ENCODE data around the gene ANTXR1.

The ANTXR1 gene

GRCh38 chr2:69082430-69082997, 69.5 kb downstream of the ANTXR1 start:
- ATAC-seq, result peak; percentile 78
- TF ChIP-seq TOX (CRISPR knock-in tag; IDR thresholded peaks at IDR 0.05; ENCODE audit: borderline replicate concordance), result no peak
- no peak for TF ChIP-seq ZFP3 (CRISPR knock-in tag; IDR thresholded peaks at IDR 0.05)
- TF ChIP-seq ZNF565 (CRISPR knock-in tag; conservative IDR thresholded peaks at IDR 0.05; ENCODE audit: low read depth), result no peak
- no peak for TF ChIP-seq ESRRG (CRISPR knock-in tag; IDR thresholded peaks at IDR 0.05)
- TF ChIP-seq ZNF70 (CRISPR knock-in tag; IDR thresholded peaks at IDR 0.05), result no peak
- TF ChIP-seq GLIS3 (CRISPR knock-in tag; IDR thresholded peaks at IDR 0.05), result no peak
- no peak for TF ChIP-seq ISL1 (CRISPR knock-in tag; IDR thresholded peaks at IDR 0.05)
- no peak for TF ChIP-seq CSRNP3 (CRISPR knock-in tag; IDR thresholded peaks at IDR 0.05)
- TF ChIP-seq CREB5 (CRISPR knock-in tag; IDR thresholded peaks at IDR 0.05; ENCODE audit: low read depth), result no peak
- TF ChIP-seq ZFP30 (CRISPR knock-in tag; IDR thresholded peaks at IDR 0.05), result no peak
- no peak for TF ChIP-seq BACH2 (CRISPR knock-in tag; IDR thresholded peaks at IDR 0.05; ENCODE audit: borderline replicate concordance)
- no peak for TF ChIP-seq SNAI2 (CRISPR knock-in tag; IDR thresholded peaks at IDR 0.05)
- TF ChIP-seq ARNTL (CRISPR knock-in tag; IDR thresholded peaks at IDR 0.05; ENCODE audit: borderline replicate concordance, low read depth), result no peak

- ATAC-seq, result peak; percentile 34
- TF ChIP-seq PATZ1 (CRISPR knock-in tag; IDR thresholded peaks at IDR 0.05; ENCODE audit: borderline replicate concordance) (no peak), CSRNP3 (CRISPR knock-in tag; IDR thresholded peaks at IDR 0.05) (no peak), CREB5 (CRISPR knock-in tag; IDR thresholded peaks at IDR 0.05; ENCODE audit: low read depth) (no peak), ZNF8 (CRISPR knock-in tag; IDR thresholded peaks at IDR 0.05) (no peak), PPARA (CRISPR knock-in tag; IDR thresholded peaks at IDR 0.05; ENCODE audit: borderline replicate concordance) (no peak), BACH2 (CRISPR knock-in tag; IDR thresholded peaks at IDR 0.05; ENCODE audit: borderline replicate concordance) (no peak), TOX (CRISPR knock-in tag; IDR thresholded peaks at IDR 0.05; ENCODE audit: borderline replicate concordance) (no peak), ESRRG (CRISPR knock-in tag; IDR thresholded peaks at IDR 0.05) (no peak), ZFP30 (CRISPR knock-in tag; IDR thresholded peaks at IDR 0.05) (no peak), OSR1 (CRISPR knock-in tag; IDR thresholded peaks at IDR 0.05) (no peak), RARB (CRISPR knock-in tag; IDR thresholded peaks at IDR 0.05) (no peak), CSDC2 (CRISPR knock-in tag; IDR thresholded peaks at IDR 0.05) (no peak), GLIS3 (CRISPR knock-in tag; IDR thresholded peaks at IDR 0.05) (no peak), ZC3H10 (CRISPR knock-in tag; IDR thresholded peaks at IDR 0.05) (no peak), POU6F1 (CRISPR knock-in tag; IDR thresholded peaks at IDR 0.05; ENCODE audit: borderline replicate concordance, low read depth) (no peak), SNAI2 (CRISPR knock-in tag; IDR thresholded peaks at IDR 0.05) (no peak)
Measured at GRCh38 chr2:69083235-69083748, 70.3 kb downstream of the ANTXR1 start.
